Measurements from ENCODE around the gene SNAPC4.

SNAPC4 gene

DNA sequence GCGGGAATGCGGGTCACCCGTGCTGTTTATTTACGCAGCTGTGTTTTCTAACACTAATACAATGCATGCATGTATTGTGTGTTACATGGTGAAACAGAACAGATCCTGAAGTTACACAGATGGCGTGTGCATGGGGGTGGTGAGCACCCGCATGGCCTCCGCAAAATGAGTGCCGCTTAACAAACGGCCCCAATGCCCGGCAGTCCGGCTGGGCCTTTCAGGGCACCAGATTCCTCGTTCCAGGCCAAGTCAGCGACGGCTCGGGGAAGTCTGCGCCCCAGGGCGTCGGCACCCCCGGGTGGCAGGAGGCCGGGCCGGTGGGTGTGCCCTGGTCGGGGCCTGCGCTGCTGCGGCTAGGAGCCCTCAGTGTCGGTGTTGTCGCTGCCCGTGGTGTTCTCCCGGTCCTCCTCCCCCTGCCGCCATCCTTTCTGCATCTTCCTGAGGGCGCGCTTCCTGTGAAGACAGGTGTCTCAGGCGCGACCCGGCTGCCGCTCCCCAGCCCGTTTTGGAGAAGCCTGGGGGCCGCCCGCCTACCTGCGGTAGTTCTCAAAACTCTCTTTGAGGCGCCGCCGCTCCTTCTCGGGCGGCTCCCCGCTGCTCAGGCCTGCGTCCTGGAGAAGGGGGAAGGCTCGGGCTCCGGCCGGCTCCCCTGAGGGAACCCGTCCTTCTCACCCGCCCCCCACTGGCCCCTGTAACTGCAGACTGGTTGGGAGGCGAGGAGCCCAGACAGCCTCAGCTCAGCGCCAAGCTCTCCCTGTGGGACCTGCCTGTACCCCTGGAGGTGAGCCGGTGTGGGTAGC is 35.8 kb downstream of the SNAPC4 start:
- Mint-ChIP-seq H3K4me1 (no peaks in the 10 kb centered on the region), H3K9me3 (no peaks in the 10 kb centered on the region), H3K36me3 (ENCODE audit: low read depth) (no peaks in the 10 kb centered on the region), H3K27ac (no peak overlapping the region), H3K4me3 (peak overlapping the region; percentile 60 to 67 (median 61)), H3K27me3 (ENCODE audit: low read depth) (no peaks in the 10 kb centered on the region)
- TF ChIP-seq, protein P1, sequence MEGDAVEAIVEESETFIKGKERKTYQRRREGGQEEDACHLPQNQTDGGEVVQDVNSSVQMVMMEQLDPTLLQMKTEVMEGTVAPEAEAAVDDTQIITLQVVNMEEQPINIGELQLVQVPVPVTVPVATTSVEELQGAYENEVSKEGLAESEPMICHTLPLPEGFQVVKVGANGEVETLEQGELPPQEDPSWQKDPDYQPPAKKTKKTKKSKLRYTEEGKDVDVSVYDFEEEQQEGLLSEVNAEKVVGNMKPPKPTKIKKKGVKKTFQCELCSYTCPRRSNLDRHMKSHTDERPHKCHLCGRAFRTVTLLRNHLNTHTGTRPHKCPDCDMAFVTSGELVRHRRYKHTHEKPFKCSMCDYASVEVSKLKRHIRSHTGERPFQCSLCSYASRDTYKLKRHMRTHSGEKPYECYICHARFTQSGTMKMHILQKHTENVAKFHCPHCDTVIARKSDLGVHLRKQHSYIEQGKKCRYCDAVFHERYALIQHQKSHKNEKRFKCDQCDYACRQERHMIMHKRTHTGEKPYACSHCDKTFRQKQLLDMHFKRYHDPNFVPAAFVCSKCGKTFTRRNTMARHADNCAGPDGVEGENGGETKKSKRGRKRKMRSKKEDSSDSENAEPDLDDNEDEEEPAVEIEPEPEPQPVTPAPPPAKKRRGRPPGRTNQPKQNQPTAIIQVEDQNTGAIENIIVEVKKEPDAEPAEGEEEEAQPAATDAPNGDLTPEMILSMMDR (IDR thresholded peaks at IDR 0.05; ENCODE audit: unreplicated experiment in 3 of 3): peak in 2 of 3 experiments; percentile 28 to 43

DNA sequence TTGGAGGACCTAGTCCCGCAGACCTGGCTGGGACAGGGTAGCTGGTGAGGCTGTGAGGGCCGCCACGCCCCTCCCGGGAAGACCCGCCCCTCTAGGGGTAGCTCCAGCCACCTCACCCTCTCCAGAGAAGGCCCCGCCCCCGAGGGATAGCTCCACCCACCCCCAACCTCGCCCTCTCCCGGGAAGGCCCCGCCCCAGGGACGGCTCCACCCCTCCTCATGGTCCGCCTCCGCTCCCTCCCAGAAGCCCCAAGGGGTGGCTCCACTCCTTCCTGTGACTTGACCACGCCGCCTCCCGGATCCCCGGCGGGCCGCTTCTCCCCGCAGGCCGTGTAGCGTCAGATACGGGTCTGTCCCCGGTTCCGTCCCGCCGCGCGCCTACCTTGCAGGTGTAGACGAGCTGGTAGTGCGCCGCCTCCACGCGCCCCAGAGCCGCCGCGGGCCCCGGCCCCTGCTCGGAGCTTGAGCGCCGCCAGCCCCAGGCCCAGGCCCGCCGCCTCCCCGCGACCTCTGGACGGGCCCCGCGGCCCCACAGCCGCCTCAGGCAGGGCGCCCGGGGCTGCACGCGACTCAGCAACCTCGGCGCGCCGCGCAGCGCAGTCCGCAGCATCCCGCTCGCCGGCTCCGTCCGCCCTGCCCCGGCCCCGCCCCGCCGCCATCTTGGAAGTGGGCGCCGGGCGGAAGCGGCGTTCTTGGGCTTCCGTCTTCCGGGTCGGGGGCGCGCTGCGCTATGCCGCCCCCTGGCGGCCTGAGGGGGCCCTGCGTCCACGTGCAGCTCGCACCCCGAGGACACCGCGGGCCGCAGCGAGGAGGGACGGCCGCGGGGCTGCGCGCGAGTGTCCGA is 36.6 kb downstream of the SNAPC4 start, which contains the start of gene DNLZ:
Gene DNLZ (minus strand): TSS at position 639 of the 843 bp plus-strand sequence. CDS start 30 bp downstream, at position 609.
- peak within 1 kb of the TSS; percentile 87 to 88 (median 88) for H3K4me3 Mint-ChIP-seq
- H3K4me1 Mint-ChIP-seq: no peaks in the 10 kb centered on the region
- no peaks in the 10 kb centered on the region for H3K9me3 Mint-ChIP-seq
- TF ChIP-seq, protein P1 (IDR thresholded peaks at IDR 0.05; ENCODE audit: unreplicated experiment in 3 of 3): peak; percentile 99
- no peaks in the 10 kb centered on the region for H3K27me3 Mint-ChIP-seq (ENCODE audit: low read depth)
- no peaks in the 10 kb centered on the region for H3K36me3 Mint-ChIP-seq (ENCODE audit: low read depth)
- peak within 1 kb of the TSS; percentile 48 to 70 (median 59) for H3K27ac Mint-ChIP-seq

DNA sequence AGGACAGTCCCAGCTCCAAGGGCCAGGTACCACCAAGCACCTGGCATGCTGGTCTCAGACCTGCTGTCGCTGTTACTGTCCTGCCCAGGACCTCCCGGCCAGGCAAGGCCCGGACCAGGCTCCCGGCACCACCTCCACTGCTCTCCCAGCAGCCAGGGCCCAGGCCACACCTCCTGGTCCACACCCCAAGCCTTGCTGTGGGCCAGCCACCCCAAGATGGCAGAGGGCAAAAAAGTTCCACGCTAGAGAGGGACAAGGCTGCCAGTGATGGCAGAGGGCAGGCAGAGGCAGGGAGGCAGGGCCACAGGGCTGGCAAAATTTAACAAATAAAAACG is 37.6 kb downstream of the SNAPC4 start:
- H3K27me3 Mint-ChIP-seq (ENCODE audit: low read depth): no peaks in the 10 kb centered on the region
- peak overlapping the region in 1 of 3 experiments; percentile 48 for H3K27ac Mint-ChIP-seq
- peak overlapping the region; percentile 67 to 88 (median 87) for H3K4me3 Mint-ChIP-seq

DNA sequence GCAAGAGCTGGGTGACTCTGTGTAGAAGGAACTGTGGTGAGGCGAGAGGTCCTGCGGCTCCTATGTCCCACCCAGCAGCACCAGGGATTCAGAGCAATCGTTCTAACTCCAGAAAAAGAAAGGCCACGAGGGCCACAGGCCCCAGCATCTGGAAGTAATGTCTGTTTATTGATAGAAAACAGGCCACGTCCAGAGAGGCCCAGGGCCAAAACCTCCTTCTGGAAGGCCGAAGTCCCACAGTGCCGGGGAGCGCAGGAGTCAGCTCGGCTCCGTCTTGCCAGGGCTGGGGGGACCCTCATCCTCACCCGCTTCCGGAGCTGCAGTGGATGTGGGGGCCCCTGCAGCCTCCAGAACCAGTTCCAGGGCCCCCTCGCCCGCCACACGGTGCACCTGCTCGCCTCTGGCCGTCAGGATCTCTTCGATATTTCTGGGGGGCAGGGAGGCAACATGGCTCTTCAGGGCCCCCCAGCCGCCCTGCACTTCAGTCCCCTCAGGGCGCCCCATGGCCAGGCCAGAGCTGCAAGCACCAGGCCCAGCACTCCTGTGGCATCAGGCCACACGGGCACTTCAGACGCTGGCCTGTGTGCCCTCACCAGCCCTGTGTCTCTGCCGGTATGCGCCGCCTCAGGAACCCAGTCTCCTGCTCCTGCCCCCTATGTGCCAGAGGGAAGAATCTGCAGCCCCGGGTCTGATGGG is 38.1 kb downstream of the SNAPC4 start:
- H3K27ac Mint-ChIP-seq: no peak overlapping the region
- no peaks in the 10 kb centered on the region for H3K4me1 Mint-ChIP-seq
- peak overlapping the region in 2 of 3 experiments; percentile 23 to 67 for H3K4me3 Mint-ChIP-seq
- no peaks in the 10 kb centered on the region for H3K36me3 Mint-ChIP-seq (ENCODE audit: low read depth)
- H3K27me3 Mint-ChIP-seq (ENCODE audit: low read depth): no peaks in the 10 kb centered on the region
- H3K9me3 Mint-ChIP-seq: no peaks in the 10 kb centered on the region
- TF ChIP-seq, protein P1 (IDR thresholded peaks at IDR 0.05; ENCODE audit: unreplicated experiment in 3 of 3): no peak

More for the DNA sequence above, 37.6 kb downstream of the SNAPC4 start:
- no peaks in the 10 kb centered on the region for H3K4me1 Mint-ChIP-seq
- TF ChIP-seq, protein P1 (IDR thresholded peaks at IDR 0.05; ENCODE audit: unreplicated experiment in 3 of 3): no peak
- no peaks in the 10 kb centered on the region for H3K36me3 Mint-ChIP-seq (ENCODE audit: low read depth)
- no peaks in the 10 kb centered on the region for H3K9me3 Mint-ChIP-seq

DNA sequence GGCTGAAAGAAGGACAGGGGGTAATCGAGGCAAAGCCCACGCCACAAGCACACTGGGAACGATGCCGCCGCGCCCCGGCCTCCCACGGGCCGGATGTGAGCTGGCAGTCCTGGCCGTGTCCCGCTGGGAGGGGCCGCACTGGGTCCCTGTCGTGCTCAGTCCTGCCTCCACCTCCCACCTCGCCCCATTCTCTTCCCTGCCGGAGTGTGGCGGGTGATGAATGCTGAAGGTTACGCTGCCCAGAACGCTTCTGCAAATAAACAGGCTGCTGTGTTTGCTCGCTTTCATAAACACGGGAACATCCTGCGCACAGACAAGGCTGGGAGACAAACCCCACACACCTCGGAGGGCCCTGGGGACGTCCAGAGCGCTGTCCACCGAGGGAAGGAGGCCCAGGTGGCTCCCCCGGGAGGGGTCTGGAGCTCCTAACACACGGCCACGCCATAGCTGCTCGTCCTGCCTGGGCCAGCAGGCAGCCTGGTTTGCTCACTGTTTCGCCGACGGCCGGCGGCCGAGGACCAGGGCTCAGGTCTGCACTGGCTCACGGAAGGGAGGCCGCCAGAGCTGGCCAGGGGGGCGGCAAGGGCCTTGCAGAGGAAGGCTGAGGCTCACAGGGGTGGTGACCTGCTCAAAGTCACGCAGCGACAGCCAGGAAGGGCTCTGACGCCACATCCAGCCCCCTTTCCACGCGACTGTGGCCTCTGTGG is 38.8 kb downstream of the SNAPC4 start:
- Mint-ChIP-seq H3K27me3 (ENCODE audit: low read depth) (no peaks in the 10 kb centered on the region), H3K9me3 (no peaks in the 10 kb centered on the region), H3K4me3 (peak overlapping the region in 2 of 3 experiments; percentile 38 to 50), H3K27ac (no peak overlapping the region), H3K36me3 (ENCODE audit: low read depth) (no peaks in the 10 kb centered on the region), H3K4me1 (no peaks in the 10 kb centered on the region)
- TF ChIP-seq, protein P1 (IDR thresholded peaks at IDR 0.05; ENCODE audit: unreplicated experiment in 3 of 3): no peak

Measured in nephron (organoid).